Ascending aorta (tissue), 2 donors: ENCODE results near the gene MT1E. TPM values are rescaled to one million over a fixed set of nuclear protein-coding genes. Genes with fewer than 3 reads are reported as not detected.

Experiments used
- DNase-seq, 2 donors: peaks; one replicate each; pipeline ENCODE4 v3.0.0-alpha.2; 2019; ENCODE audit warnings: low spot score in 2 of 2
- H3K27ac ChIP-seq, 2 donors: fragments of 200-600 bp; sonication (generic); one replicate each; pipeline ENCODE4 v1.5.1; 2016 to 2017; ENCODE audit warnings: mild to moderate bottlenecking in 1 of 2
- H3K27me3 ChIP-seq: fragments of 200-600 bp; sonication (generic); one replicate; pipeline ENCODE4 v1.5.1; 2017
- H3K36me3 ChIP-seq, 2 donors: fragments of 200-600 bp; sonication (generic); one replicate each; pipeline ENCODE4 v1.5.1; 2016
- H3K4me1 ChIP-seq, 2 donors: fragments of 200-600 bp; sonication (generic); one replicate each; pipeline ENCODE4 v1.5.1; 2016 to 2017; ENCODE audit warnings: mild to moderate bottlenecking in 1 of 2
- H3K4me3 ChIP-seq, 2 donors: fragments of 200-600 bp; sonication (generic); one replicate each; pipeline ENCODE4 v1.5.1; 2016 to 2017; ENCODE audit warnings: mild to moderate bottlenecking in 1 of 2
- H3K9me3 ChIP-seq, 2 donors: fragments of 200-600 bp; sonication (generic); one replicate each; pipeline ENCODE4 v1.5.1; 2016
- CTCF ChIP-seq, 3 experiments: fragments of 200-600 bp in 2 of 3; fragments of 450-650 bp in 1 of 3; sonication (generic) in 2 of 3; IDR thresholded peaks; one replicate each; pipeline ENCODE4 v1.5.1; 2016 to 2019; ENCODE audit warnings: antibody characterized with exemption in 3 of 3, mild to moderate bottlenecking in 1 of 3, moderate library complexity in 1 of 3
- intact Hi-C: fragments of 100-400 bp; cut with DNase I; formaldehyde crosslinking; loops from one replicate; pipeline ENCODE4 v1.15.1; 2023
- total RNA-seq: library from RNA; depleted of rRNA; stranded (reverse); fragments of >200 nt; gene quantifications from one replicate; pipeline ENCODE4 v1.1.0, GENCODE V29; 2016

Gene MT1E
- total RNA-seq, 1 donor from 2014 or later: 456 TPM

- Histone ChIP-seq H3K27me3 (no peaks in the 10 kb centered on the region), H3K27ac (peak overlapping the region; percentile 88 to 96), H3K9me3 (no peaks in the 10 kb centered on the region), H3K4me1 (peaks cover 7 to 12% of the 10 kb centered on the region in 2 donors), H3K36me3 (no peaks in the 10 kb centered on the region), H3K4me3 (peak overlapping the region; percentile 54 to 88)
- no peak for TF ChIP-seq CTCF (IDR thresholded peaks at IDR 0.05)
- DNase-seq: no peak
- intact Hi-C loops: loop anchor here (2.0 to 10.0 kb wide), 2 partner anchors 49 to 551 kb away; partner anchors contain the start of genes MT1X, PSME3IP1 and RSPRY1
These were observed 8.0 kb downstream of the MT1E start for GRCh38 chr16:56633535-56633934.

GRCh38 chr16:56634715-56635440 is 9.3 kb downstream of the MT1E start:
- no peak overlapping the region for H3K4me3 ChIP-seq

GRCh38 chr16:56635441-56635967 is 9.9 kb downstream of the MT1E start:
- H3K4me3 ChIP-seq: no peak overlapping the region
- TF ChIP-seq CTCF (IDR thresholded peaks at IDR 0.05): no peak

More at GRCh38 chr16:56634715-56635440, 9.3 kb downstream of the MT1E start:
- no peaks in the 10 kb centered on the region for H3K27me3 ChIP-seq
- no peaks in the 10 kb centered on the region for H3K36me3 ChIP-seq
- intact Hi-C loops: loop anchor here (10.0 kb wide), 1 partner anchor 550 kb away; the partner anchor contains the start of genes PSME3IP1 and RSPRY1
- peaks cover 12 to 15% of the 10 kb centered on the region in 2 donors for H3K4me1 ChIP-seq
- no peak for TF ChIP-seq CTCF (IDR thresholded peaks at IDR 0.05)
- H3K9me3 ChIP-seq: no peaks in the 10 kb centered on the region
- no peak overlapping the region for H3K27ac ChIP-seq
- DNase-seq: no peak

GRCh38 chr16:56636616-56637413 is 11.2 kb downstream of the MT1E start:
- DNase-seq: no peak
- no peaks in the 10 kb centered on the region for H3K9me3 ChIP-seq
- no peaks in the 10 kb centered on the region for H3K36me3 ChIP-seq
- peak overlapping the region in 1 of 2 donors; percentile 82 for H3K27ac ChIP-seq
- no peaks in the 10 kb centered on the region for H3K27me3 ChIP-seq
- H3K4me1 ChIP-seq: peaks cover 8 to 12% of the 10 kb centered on the region in 2 donors
- no peak for TF ChIP-seq CTCF (IDR thresholded peaks at IDR 0.05)
- no peak overlapping the region for H3K4me3 ChIP-seq
- intact Hi-C loops: loop anchor here (10.0 kb wide), 1 partner anchor 548 kb away; the partner anchor contains the start of genes PSME3IP1 and RSPRY1

More at GRCh38 chr16:56635441-56635967, 9.9 kb downstream of the MT1E start:
- Histone ChIP-seq H3K27ac (no peak overlapping the region), H3K9me3 (no peaks in the 10 kb centered on the region), H3K36me3 (no peaks in the 10 kb centered on the region), H3K27me3 (no peaks in the 10 kb centered on the region), H3K4me1 (peaks cover 12 to 15% of the 10 kb centered on the region in 2 donors)
- DNase-seq: no peak
- intact Hi-C loops: loop anchor here (10.0 kb wide), 1 partner anchor 549 kb away; the partner anchor contains the start of genes PSME3IP1 and RSPRY1
